NT2/D1 (cell line): ENCODE results near the gene ZSWIM6.

Experiments used
- YY1 ChIP-seq: IDR thresholded peaks from 2 replicates; pipeline ENCODE4 v1.6.1; 2011; ENCODE audit not compliant: insufficient read length, insufficient read depth
- ZNF274 ChIP-seq: IDR thresholded peaks from 2 replicates; pipeline ENCODE4 v1.6.1; 2011; ENCODE audit warnings: mild to moderate bottlenecking, low read depth, low read length

- TF ChIP-seq YY1 (no peak), ZNF274 (no peak)
Measured at GRCh38 chr5:61405511-61406295, 73.6 kb downstream of the ZSWIM6 start.
